NCI-H524 treated with DMSO at 0.1 percent for 48 hours (cell line): ENCODE data around the gene ANKS3.

ENCODE experiments used
- DNase-seq: peaks from one replicate; lab custom pipeline; 2025; lab: John Stamatoyannopoulos, UW

Gene ANKS3

DNA sequence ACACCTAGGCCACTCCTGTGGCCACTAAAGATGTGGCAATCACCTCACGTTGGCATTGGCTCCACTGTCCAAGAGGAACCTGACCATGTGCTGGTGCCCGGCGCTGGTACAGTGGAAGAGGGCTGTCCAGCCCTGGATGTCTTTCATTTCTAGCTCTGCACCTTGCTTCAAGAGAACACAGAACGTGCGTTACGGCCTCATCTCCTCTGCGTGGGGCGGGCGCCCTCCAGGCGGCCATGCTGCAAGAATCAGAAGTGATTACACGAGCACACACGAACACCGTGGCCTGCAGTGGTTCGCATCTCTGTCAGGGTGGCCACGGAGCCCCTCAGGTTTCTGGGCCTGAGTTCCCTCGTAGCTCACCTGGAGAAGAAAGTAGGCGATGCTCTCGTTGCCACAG is 7.5 kb downstream of the ANKS3 start:
- DNase-seq = no peak

DNA sequence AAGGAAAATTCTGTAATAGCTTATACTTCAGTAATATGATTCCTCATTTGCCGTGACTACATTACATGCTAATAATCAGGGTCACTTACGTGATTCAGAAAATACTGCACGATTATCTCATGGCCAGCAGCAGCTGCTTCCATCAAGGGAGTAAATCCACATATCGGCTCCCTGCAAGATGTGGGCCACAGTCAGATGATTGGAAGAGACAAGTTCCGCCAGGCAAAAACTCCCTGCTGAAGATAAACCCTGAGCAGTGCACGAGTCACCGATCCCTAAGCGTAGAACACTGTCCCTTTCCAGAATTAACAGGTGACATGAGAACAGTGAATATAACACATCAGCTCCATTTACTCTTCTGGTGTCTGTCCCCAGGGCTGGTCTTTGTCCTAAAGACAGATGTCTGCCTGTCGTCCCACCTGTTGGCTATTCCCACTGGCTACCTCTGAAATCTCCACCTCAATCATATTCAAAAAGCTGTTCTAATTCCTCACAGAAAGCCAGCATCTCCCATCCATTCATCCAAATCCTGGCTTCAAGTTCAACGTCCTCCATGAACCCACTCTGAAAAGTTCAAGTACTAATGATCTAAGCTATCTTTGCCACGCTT is 9.3 kb downstream of the ANKS3 start:
- no peak for DNase-seq

GRCh38 chr16:4723071-4723767 is 10.9 kb downstream of the ANKS3 start:
- DNase-seq = no peak

DNA sequence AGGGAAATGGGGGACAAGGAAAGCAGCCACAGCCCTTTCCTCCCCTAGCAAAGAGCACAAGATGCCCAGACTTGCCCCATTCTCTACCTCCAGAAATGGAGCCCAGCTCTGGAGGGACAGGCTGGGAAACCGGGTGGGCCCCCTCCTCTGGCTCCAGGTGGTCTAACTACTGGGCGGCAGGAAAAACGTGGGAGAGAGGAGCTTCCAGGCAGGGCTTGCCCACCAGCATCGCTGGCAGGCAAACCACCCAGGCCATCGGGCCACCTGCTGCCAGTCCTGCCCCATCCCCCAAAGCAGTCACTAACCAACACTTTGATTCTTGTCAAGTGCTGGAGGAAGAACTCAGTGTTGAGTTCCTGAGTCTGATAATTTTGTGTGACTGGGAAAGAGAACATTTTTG is 15.6 kb downstream of the ANKS3 start:
- no peak for DNase-seq

GRCh38 chr16:4714996-4715395 is 19.1 kb downstream of the ANKS3 start:
- no peak for DNase-seq

DNA sequence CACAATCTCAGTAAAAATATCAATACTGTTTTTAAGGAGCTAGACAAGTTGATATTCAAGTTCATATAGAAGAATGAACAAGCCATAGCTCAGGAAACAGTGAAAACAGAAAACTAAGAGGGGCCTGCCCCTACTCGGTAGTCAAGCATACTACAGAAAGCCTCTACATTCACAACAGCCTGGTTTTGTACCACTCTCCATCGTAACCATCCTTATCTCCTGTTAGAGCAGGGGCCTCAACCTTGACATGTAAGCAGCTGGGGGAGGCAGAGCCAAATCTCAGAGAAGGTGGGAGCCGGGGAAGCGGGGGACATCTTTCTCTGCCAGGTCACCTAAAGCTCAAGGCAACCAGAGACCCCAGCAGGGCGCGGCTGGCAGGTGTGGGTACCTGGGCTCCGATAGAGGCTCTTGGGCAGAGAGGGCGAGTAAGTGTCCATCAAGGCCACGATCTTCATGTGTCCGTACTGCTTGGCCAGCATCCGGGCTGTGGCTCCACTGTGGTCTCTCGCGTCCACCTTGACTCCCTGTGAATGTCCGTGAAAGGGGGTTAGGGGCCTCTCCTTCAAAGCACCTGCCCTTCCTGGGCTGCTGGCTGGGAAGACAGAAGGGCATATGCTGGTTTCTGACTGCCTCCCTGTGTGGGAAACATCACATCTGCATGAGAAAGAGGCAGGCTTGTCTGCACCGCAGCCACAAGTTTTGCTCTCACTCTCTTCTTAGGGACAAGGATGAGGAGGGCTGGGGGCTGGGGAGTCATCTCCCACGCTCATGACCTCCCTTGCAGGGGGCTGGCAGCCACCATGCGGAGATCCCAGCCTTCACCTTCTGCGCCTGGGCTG is 20.2 kb downstream of the ANKS3 start:
- no peak for DNase-seq

GRCh38 chr16:4709481-4709880 is 24.6 kb downstream of the ANKS3 start:
- DNase-seq = no peak

DNA sequence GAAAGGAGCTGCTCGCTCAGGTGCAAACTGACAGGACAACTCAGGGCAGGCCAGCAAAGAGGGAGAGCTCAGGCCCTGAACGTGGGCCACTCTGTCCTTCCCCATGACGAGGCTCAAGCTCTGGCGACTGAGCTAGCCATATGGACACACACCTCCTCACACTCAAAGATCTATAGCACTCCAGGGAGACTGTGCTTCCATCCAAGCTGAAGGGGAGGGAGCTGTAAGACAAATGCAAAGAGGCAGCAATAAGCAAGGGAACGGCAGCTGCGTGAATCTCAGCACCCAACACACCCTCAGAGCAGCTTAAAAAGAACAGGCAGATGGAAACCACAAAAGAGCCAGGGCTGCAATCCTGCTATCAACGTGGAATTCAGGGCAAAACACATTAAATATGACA is 27.2 kb downstream of the ANKS3 start:
- DNase-seq = no peak

DNA sequence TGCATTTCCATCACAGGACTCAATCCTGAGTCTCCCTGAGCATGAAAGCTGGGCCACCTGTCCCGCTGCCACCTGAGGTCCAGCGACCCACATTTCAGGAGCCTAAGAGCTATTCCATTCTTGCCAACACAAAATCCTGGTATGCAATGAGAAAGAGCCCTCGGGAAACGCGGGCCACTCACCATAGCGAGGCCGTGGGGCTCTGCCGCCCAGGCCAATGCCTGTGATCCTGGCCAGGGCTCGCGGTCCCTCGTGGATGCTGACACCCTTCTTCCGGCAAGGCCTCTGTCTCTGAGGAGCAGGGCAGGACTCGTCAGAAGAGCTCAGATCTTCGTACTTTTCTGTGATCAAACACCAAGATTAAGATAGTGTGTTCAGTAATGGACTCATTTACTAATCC is 29.2 kb downstream of the ANKS3 start:
- no peak for DNase-seq

DNA sequence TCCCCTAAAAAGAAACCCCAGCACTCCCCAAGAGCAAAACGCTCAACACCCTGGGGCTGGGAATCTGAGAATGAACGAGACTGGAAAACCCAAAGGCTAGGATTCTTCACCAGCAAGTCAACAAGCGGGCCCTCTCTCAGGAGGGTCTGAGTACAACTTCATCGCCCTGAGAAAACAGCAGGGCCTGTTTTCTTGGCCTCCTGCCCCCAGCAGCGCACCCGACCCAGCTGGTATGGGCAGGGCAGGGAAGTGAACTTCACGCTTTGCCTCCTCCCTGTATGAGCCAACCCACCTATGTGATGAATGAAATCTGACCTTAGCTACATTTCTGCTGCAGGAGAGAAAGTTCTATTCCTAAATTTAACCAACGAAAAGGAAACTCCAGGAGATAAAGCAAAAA is 29.6 kb downstream of the ANKS3 start:
- DNase-seq = no peak

GRCh38 chr16:4703906-4704305 is 30.2 kb downstream of the ANKS3 start:
- no peak for DNase-seq

DNA sequence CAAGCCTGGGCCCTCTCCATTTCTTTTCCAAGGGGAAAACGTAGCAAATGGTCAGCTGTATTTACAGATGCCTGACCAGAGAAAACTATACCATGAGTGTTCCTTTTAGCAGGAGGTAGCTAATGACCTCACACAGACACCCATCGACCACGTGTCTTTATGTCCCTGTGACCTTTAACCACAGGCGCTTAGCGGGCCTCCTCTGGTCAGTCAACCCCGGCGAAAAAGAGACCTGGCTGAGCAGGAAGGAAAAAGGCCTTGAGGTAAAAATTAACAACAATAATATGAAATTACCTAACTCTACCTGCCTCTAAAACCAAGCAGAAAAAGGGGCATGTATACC is 31.6 kb downstream of the ANKS3 start:
- DNase-seq = no peak

DNA sequence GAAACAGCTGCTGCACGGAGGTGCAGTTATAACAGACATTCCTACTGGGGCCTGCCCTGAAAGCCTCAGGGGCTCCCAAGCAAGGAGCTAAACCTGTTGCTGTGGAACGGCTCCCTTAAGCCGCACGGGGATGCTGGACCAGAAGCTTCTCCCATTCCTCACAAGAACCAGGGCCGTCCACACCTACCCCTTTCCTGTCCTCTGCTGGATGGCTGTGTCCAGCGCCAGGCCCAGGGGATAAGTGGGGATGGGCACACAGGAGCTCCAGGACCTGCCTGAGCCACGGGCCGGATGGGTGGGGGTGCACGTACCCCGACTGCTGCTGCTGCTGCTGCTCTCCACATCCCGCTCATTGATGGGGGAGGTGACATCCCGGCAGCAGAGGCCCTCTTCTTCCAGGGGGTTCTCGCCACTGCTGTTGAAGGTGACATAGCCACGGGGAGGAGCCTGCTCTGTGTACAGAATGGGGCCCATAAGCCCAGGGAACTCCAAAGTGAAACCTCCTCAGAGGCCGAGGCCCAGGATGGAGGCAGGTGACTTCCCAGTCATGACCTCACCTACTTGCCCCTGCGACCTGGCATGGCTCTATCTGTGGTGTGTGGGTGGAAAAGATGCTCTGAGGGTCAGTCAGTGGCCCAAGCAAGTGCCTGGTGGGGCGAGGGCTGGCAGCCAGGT is 32.1 kb downstream of the ANKS3 start:
- DNase-seq = no peak

GRCh38 chr16:4700997-4701743 is 32.9 kb downstream of the ANKS3 start:
- DNase-seq = no peak

- no peak for DNase-seq
Measured at GRCh38 chr16:4700380-4700996, 33.6 kb downstream of the ANKS3 start.

- DNase-seq = no peak
Measured at GRCh38 chr16:4699046-4699556, 35.0 kb downstream of the ANKS3 start.

- DNase-seq = no peak
Measured at GRCh38 chr16:4698321-4699045, 35.6 kb downstream of the ANKS3 start.

- DNase-seq = no peak
Measured at GRCh38 chr16:4697848-4698291, 36.2 kb downstream of the ANKS3 start.

GRCh38 chr16:4696905-4697847 is 36.9 kb downstream of the ANKS3 start:
- DNase-seq = no peak
